SKM-1 treated with dmso at 0.1 percent for 144 hours (cell line): ENCODE measurements around the gene KPNA5.
"Not testable (repeated sequence)": the region's sequence is repeated elsewhere in the genome, so short reads cannot be mapped to it uniquely, and the experiment has no call there.

ENCODE experiments used
- DNase-seq: peaks from one replicate; lab custom pipeline; 2025; ENCODE audit not compliant: unreplicated experiment; lab: John Stamatoyannopoulos, UW

Gene KPNA5

DNA sequence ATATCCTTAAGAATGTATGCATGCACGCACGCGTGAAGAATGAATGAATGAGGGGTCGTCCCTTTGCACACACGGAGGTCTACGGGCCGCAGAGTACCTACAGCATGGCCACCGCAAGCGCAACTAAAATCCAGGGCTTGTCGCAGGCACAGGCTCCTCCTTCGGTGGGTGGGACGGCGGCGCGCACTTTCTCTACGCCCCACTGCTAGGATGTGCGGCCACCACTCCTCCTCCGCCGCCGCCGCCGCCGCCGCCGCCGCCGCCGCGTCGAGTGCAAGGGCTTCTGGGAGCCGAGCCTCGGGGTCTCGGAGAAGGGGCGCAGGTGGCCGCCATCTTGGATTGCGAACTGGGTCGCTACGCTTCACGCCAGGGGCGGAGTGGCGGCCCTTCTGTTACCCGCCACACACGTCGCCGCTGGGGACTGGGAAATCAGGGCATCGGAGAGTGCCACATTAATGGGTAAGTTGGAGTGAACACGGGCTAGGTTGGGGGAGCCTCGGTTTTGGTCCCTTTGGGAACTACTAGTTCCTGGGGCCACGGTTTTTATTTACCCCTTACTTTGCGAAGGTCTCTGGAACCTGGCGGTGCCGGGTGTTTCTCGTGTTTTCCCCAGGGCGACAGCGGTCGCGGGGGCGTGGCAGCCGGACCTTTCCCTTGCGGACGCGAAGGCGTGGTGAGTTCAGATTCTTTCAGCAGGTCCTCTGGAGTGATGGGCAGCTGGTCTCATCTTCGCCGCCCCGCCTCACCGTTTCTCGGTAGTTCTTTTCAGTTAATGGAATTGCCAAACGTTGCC, at the start of gene KPNA5:
Gene KPNA5, plus strand, starts transcription at position 332 of the 793 bp plus-strand sequence. Its CDS starts 124 bp downstream, at position 456.
- peak; percentile 86 for DNase-seq

DNA sequence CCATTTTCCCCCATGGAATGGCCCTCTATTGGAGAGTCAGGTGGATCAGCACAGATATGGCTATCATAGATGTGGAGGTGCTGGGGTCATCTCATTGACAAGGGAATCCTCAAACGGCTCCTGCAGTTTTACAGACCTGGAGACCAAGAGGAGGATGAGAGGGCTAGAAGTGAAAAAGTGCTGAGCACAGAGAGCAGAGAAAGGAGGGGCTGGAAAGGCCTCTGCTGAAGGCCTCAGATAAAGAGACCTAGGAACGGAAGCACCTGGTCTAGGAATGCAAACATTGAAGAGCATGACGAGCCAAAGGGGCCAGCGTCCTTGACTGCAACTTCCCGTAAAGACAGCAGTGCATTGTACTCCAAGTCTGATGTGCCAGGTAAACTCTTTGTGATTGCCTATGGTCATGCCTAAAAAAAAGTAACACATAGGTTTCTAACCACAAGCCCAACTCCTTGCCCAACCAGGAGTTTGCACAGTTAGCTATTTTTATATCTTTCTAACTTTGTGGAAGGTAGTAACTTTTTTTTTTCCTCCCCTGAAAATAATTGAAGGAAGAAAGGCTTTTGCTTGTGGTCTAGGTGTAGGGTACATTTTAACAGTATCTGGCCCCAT, 49.5 kb upstream of the KPNA5 start:
- peak; percentile 46 for DNase-seq

DNA sequence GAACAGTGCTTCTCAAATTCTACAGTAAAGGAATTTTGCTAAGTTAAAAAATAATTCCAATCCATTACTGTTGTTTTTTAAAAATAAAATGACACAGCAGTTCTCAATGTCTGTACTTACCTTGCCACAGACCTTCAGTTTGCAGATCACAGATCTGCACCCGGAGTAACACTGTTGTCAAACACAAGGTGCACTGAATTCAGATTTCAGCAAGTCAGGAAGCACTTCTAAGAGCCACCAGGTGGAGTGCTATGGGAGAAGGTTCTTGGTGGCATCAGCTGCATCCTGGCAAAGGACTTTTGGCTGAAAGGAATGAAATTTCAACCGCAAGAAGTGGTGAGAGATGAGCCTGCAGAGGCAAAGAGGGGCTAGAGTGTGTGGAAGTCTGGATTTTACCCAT, 47.3 kb upstream of the KPNA5 start:
- DNase-seq: no peak

DNA sequence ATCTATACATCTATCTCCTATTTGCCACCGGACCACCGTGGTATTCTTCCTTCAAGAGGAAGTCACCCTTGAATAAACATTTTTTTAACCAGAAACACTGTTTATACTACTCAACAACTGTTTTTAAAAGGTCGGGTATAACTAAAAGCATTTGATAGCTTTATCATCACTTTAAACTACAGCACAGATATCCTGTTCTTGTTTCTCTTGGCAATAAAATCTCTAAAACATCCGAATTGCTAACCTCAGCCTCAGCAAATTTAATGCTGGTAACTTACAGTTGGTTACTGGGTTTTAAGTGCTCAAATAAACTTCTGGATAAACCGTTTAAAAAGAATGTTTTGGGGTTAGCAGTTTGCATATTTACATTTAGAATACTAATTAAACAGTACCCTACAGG, 32.9 kb upstream of the KPNA5 start:
- no peak for DNase-seq

DNA sequence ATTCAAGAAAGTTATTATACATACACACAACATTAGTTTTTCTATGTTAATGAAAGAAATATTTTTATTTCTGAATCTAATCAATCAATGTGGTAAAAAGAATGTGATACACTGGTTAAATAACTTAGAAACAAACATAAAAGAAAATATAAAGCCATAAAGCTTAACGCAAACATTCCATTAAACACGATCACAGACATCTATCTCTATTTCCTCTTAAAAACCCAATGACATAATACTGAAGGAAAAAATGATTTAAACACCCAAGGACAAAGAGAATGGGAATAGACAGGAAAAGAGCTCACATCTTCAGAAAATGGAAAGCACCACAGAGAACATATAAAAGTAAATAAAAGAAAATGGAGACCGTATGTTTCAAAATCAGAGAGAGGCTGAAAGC, 31.9 kb upstream of the KPNA5 start:
- no peak for DNase-seq

DNA sequence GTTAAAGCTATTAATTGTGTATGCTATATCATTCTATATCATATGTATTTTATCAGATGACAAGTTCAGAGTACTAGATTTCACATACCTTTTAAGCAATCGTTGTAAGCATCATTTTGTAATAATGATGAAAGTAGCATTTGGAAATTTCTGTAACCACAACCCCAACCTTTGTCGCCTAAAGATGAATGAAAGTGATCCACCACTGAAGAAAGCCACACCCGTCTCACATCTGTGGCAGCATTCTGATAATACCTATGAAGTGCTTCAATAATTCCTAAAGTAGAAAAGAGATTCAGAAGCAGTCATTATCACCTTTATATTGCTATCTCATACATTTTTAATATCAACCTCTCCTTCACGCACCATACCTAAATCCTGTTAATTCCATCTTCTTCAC, 29.1 kb upstream of the KPNA5 start:
- peak; percentile 6 for DNase-seq

DNA sequence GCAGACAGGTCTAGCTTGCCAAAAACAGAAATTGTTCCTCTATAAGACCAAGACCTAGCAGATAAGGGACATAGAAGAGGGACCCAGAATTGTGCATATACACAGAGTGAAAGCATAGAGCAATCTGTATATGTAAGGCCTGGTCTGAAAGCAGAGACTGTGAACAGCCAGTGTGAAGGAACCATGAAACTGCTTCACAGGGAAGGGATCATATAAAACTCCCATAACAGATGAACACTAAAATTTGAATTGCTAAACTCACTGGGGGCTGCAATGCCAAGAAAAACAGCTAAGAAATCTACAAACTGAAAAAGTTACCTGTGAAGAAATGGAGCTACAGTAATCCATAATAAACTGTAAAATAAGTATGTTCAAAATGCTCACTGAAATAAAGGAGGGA, 19.4 kb upstream of the KPNA5 start:
- no peak for DNase-seq

DNA sequence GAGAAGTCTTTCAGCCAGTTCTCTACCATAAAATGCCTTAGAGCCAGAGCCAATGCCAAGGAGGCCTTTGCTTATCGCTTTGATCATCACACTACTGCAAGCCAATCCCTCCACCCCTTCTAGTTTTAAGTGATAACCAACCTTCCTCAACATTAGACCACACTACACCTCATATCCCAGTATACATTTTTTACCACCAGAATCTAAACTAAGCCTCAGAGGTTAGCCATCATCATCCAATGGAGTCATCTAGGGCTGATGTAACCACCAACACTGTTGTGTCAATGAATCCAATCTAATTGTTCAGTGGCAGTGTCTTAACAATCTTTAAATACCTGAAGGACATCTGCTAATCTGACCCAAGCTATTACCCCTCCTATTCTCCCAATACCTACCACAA, 18.8 kb upstream of the KPNA5 start:
- no peak for DNase-seq

DNA sequence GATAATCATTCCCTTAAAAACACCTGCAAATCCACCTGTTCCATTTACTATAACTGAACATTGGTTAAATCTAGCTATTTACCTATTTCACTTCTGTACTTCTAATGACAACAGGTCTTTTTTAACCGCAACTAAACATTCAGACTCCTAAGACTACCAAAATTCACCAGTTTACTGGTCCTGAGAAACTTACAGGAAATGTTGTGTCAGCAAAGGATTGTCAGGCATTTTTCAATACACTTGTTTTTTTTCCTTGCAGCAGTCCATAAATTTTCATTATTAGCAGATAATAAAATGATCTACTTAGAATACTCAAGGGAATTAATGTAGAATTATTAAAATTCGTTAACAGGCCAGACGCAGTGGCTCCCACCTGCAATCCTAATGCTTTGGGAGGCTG, 17.7 kb upstream of the KPNA5 start:
- DNase-seq: no peak

DNA sequence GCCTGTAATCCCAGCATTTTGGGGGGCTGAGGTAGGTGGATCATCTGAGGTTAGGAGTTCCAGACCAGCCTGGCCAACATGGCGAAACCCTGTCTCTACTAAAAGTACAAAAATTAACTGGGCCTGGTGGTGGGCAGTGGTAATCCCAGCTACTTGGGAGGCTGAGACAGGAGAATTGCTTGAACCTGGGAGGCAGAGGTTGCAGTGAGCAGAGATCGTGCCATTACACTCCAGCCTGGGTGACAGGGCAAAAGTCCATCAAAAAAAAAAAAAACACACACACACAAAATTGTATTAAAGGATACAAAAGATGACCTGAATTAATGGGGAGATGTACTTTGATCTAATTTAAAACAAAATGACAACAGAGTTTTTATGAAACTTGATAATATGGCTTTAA, 16.8 kb upstream of the KPNA5 start:
- not testable (repeated sequence) for DNase-seq

DNA sequence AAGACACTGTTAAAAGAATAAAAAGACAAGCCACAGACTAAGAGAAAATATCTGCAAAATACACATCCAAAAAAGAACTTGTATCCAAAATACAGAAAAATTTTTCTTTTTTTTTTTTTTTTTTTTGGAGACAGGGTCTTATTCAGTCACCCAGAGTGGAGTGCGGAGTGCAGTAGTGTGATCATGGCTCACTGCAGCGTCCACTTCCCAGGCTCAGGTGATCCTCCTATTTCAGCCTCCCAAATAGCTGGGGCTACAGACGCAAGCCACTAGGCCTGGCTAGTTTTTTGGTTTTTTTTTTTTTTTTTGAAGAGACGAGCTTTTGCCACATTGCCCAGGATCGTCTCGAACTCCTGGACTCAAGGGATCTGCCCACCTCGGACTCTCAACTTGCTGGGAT, 15.5 kb upstream of the KPNA5 start:
- no peak for DNase-seq

DNA sequence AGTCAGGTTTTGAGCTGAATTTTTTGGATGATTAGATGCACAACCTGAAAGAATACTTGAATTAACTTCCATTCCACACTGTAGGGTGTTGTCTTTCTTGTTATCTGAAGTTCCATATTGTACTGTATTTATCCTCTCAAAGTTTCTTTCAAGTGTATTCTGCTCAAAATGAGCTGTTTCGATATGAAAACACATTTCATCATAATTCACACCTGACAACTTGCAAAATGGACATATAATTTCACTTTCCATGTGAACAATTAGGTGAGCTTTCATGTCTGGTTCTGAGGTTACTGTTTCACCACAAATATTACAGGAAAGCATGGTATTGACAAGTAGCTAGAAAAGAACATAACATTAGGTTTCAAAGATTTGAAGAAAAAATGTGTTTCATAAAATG, 14.1 kb upstream of the KPNA5 start:
- DNase-seq: no peak

DNA sequence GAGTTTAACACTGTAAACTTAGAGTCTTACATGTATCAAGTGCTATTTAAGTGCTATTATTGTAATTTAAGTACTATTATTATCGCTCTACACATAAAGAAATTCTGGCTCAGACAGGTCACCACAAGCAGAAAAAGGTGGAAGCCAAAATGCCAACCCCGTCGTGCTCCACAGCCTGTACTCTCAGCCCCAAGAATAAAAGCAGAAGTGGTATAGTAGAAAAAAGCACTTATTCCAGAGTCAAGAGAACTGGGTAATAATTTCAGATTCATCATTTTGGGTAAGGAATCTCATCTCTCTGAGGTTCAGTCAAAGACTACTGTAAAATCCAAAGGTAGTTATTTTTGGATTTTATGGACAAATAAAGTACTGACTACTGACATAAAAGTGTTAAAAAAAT, 13.4 kb upstream of the KPNA5 start:
- peak; percentile 44 for DNase-seq

DNA sequence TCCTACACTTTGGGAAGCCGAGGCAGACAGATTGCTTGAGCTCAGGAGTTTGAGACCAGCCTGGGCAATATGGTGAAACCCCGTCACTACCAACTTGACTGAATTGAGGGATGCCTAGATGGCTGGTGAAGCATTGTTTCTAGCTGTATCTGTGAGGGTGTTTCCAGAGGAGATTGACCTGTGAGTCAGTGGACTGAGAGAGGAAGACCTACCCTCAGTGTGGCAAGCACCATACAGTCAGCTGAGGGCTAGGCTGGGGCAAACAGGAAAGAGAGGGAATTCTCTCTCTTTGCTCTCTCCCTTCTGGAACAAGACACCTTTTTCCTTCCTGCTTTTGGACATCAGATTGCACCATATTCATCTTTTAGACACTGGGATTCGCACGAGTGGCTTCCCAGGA, 8.7 kb upstream of the KPNA5 start:
- DNase-seq: no peak

DNA sequence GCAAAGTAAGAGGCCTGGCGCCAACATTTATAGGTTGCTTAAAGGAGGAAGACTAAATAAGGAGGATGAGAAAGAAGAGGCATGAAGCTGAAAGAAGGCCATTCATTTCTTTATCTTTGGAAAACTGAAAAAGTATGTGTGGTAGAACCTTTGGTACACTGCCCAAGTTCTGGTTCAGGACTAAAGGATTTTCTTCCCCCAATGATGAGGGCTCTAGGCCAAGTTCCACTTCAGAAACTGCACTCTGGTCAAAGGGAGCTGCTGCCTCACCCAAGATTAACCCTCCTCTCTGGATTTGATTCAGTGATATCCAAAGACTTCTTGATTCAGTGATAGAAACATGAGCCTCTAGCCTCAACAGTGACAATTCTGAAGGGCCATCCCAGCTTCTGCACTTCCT, 5.0 kb upstream of the KPNA5 start:
- DNase-seq: no peak

DNA sequence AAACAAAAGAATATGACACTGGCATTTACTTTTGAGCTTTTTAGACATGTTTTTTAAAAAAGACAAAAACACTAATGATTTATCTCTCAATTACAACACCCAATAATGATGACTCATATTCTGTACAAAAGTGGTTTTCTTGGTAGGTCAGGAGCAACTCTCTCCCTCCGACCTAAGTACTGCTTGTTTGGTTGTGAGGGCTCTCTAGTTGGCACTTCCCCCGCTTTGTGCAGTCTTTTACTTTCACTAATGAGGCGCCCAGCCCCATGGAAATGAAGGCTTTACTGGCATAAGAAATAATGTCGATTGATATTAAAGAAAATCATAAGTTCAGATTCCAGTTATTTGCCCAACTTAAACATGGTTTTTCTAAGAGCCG, 1.3 kb downstream of the KPNA5 start:
- DNase-seq: peak; percentile 39

DNA sequence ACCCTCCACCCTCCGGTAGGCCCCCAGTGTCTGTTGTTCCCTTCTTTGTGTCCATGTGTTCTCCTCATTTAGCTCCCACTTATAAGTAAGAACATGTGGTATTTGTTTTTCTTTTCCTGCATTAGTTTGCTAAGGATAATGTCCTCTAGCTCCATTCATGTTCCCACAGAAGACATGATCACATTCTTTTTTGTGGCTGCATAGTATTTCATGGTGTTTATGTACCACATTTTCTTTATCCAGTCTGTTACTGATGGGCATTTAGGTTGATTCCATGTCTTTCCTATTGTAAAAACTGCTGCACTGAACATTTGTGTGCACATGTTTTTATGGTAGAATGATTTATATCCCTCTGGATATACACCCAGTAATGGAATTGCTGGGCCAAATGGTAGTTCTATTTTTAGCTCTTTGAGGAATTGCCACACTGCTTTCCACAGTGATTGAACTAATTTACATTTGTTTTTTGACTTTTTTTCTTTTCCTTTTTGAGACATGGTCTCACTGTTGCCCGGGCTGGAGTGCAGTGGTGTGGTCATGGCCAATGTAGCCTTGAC, 4.5 kb downstream of the KPNA5 start:
- DNase-seq: no peak

DNA sequence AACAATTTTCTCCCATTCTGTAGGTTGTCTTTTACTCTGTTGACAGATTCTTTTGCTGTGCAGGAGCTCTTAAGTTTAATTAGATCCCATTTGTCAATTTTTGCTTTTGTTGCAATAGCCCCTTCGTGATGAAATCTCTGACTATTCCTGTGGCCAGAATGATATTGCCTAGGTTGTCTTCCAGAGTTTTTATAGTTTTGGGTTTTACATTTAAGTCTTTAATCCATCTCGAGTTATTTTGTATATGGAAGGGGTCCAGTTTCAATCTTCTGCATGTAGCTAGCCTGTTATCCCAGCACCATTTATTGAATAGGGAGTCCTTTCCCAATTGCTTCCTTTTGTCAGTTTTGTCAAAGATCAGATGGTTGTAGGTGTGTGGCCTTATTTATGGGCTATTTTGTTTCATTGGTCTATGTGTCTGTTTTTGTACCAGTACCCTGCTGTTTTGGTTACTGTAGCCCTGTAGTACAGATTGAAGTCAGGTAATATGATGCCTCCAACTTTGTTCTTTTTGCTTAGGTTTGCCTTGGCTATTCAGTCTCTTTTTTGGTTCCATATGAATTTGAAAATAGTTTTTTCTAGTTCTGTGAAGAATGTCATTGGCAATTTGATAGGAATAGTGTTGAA, 5.6 kb downstream of the KPNA5 start:
- DNase-seq: not testable (repeated sequence)

DNA sequence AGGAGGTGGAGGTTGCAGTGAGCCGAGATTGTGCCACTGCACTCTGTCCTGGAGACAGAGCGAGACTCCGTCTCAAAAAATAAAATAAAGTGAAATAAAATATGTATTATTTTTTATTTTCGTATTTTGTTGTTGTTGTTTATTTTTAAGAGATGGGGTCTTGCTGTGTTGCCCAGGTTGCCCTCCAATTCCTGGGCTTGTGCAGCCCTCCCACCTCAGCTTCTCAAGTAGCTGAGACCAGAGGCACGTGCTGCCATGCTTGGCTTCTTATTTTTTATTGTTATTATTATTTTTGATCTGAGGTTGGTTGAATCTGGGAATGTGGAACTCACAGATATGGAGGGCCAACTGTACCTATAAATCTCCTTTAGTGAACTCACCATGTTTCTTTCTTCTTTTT, 10.1 kb downstream of the KPNA5 start:
- DNase-seq: no peak

DNA sequence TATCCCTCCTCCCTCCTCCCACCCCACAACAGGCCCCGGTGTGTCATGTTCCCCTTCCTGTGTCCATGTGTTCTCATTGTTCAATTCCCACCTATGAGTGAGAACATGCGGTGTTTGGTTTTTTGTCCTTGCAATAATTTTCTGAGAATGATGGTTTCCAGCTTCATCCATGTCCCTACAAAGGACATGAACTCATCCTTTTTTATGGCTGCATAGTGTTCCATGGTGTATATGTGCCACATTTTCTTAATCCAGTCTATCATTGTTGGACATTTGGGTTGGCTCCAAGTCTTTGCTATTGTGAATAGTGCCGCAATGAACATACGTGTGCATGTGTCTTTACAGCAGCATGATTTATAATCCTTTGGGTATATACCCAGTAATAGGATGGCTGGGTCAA, 11.9 kb downstream of the KPNA5 start:
- DNase-seq: not testable (repeated sequence)

DNA sequence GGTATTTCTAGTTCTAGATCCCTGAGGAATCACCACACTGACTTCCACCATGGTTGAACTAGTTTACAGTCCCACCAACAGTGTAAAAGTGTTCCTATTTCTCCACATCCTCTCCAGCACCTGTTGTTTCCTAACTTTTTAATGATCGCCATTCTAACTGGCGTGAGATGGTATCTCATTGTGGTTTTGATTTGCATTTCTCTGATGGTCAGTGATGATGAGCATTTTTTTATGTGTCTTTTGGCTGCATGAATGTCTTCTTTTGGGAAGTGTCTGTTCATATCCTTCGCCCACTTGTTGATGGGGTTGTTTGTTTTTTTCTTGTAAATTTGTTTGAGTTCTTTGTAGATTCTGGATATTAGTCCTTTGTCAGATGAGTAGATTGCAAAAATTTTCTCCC, 12.3 kb downstream of the KPNA5 start:
- not testable (repeated sequence) for DNase-seq

DNA sequence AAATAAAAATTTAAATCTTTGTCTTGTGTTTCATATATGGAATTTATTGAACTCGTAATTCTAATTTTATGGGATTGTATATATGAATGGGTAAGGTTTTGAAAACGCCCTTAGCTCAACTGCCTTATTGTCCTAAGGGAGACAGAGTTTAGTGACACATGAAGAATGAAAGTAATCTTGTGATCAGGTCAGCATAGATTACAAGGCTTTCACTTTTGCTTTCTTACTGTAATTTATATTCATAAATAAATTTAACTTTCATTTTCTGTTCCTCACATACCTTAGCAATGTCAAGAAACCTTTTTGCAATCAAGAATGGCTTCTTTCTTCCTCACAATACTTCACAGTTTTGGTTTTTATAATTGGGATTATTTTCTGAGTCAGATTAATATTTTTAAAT, 14.4 kb downstream of the KPNA5 start:
- DNase-seq: no peak
